GM18526 (cell line): ENCODE results near the gene PKD2L1.

ENCODE experiments used
- POLR2A ChIP-seq: IDR thresholded peaks from 3 replicates; pipeline ENCODE4 v1.6.1; 2011; ENCODE audit not compliant: insufficient read length; ENCODE audit errors: extremely low read depth

PKD2L1 gene

GRCh38 chr10:100318207-100318606 lies 11.8 kb downstream of the PKD2L1 start:
- TF ChIP-seq POLR2A = no peak

GRCh38 chr10:100315615-100316014 lies 14.4 kb downstream of the PKD2L1 start:
- TF ChIP-seq POLR2A = no peak

GRCh38 chr10:100311298-100311697 lies 18.7 kb downstream of the PKD2L1 start:
- no peak for TF ChIP-seq POLR2A

- TF ChIP-seq POLR2A = no peak
These were observed 22.3 kb downstream of the PKD2L1 start for GRCh38 chr10:100307684-100308083.

GRCh38 chr10:100306861-100307260 lies 23.2 kb downstream of the PKD2L1 start:
- no peak for TF ChIP-seq POLR2A

- TF ChIP-seq POLR2A = no peak
These were observed 25.6 kb downstream of the PKD2L1 start for GRCh38 chr10:100304414-100304813.

- TF ChIP-seq POLR2A = no peak
These were observed 26.2 kb downstream of the PKD2L1 start for GRCh38 chr10:100303724-100304319.

- TF ChIP-seq POLR2A = no peak
These were observed 32.8 kb downstream of the PKD2L1 start for GRCh38 chr10:100297242-100297641.

- TF ChIP-seq POLR2A = no peak
These were observed 37.0 kb downstream of the PKD2L1 start for GRCh38 chr10:100293066-100293465.

- no peak for TF ChIP-seq POLR2A
These were observed 38.7 kb downstream of the PKD2L1 start for GRCh38 chr10:100291356-100291755.

GRCh38 chr10:100289641-100290040 lies 40.4 kb downstream of the PKD2L1 start:
- no peak for TF ChIP-seq POLR2A

GRCh38 chr10:100288196-100288595 lies 41.8 kb downstream of the PKD2L1 start:
- TF ChIP-seq POLR2A = no peak

GRCh38 chr10:100287756-100288155 lies 42.3 kb downstream of the PKD2L1 start:
- TF ChIP-seq POLR2A = no peak

GRCh38 chr10:100286051-100287033 lies 43.7 kb downstream of the PKD2L1 start, which contains the start of gene BLOC1S2:
Gene BLOC1S2 (minus strand): TSS chr10:100286680. CDS start chr10:100286659, 21 bp downstream.
- TF ChIP-seq POLR2A = peak; percentile 96

GRCh38 chr10:100282907-100283306 lies 47.1 kb downstream of the PKD2L1 start:
- no peak for TF ChIP-seq POLR2A
